HepG2 (cell line): Measurements from ENCODE around the gene ARAP1. TPM values are rescaled to one million over a fixed set of nuclear protein-coding genes. Genes with fewer than 3 reads are reported as not detected.

Experiments used
- EP300 ChIP-seq, 3 experiments: sonication (generic) in 1 of 3; formaldehyde crosslinking in 1 of 3; IDR thresholded peaks; 2 replicates each; pipeline versions ENCODE4 v1.5.1 to v1.6.1; 2011 to 2020; ENCODE audit warnings: low read depth in 2 of 3, low read length in 2 of 3, borderline replicate concordance in 1 of 3, improper control_type of control experiment in 1 of 3, mild to moderate bottlenecking in 1 of 3, missing genetic modification reagents in 1 of 3, moderate library complexity in 1 of 3
- FOXA3 ChIP-seq: IDR thresholded peaks from 2 replicates; pipeline ENCODE4 v1.6.1; 2016; ENCODE audit warnings: missing genetic modification reagents, missing compliant biosample characterization
- HOMEZ ChIP-seq: IDR thresholded peaks from 2 replicates; pipeline ENCODE4 v1.6.1; 2016; ENCODE audit warnings: low read depth
- LCORL ChIP-seq, 2 experiments: fragments of 450-650 bp in 1 of 2; sonication (generic) in 1 of 2; formaldehyde crosslinking in 1 of 2; IDR thresholded peaks; 2 replicates each; pipeline versions ENCODE4 v1.5.0 to v1.6.1; 2017 to 2020; ENCODE audit warnings: antibody characterized with exemption in 1 of 2, missing genetic modification reagents in 1 of 2
- NR2F6 ChIP-seq, 2 experiments: IDR thresholded peaks; 2 replicates each; pipeline ENCODE4 v1.6.1; 2016; ENCODE audit warnings: antibody characterized with exemption in 1 of 2, mild to moderate bottlenecking in 1 of 2
- NRL ChIP-seq: sonication (generic); formaldehyde crosslinking; IDR thresholded peaks from 2 replicates; pipeline ENCODE4 v1.5.0; 2020; ENCODE audit warnings: missing genetic modification reagents, mild to moderate bottlenecking, moderate library complexity, borderline replicate concordance
- PRDM10 ChIP-seq: sonication (generic); formaldehyde crosslinking; IDR thresholded peaks from 2 replicates; pipeline ENCODE4 v1.4.0; 2020; ENCODE audit warnings: low read depth, missing genetic modification reagents
- TBX2 ChIP-seq: sonication (generic); formaldehyde crosslinking; IDR thresholded peaks from 2 replicates; pipeline ENCODE4 v1.5.0; 2020; ENCODE audit warnings: missing genetic modification reagents, mild to moderate bottlenecking, borderline replicate concordance
- ZBTB33 ChIP-seq: sonication (generic); formaldehyde crosslinking; IDR thresholded peaks from 2 replicates; pipeline ENCODE4 v1.4.0; 2020; ENCODE audit warnings: missing genetic modification reagents
- ZNF136 ChIP-seq: sonication (generic); formaldehyde crosslinking; IDR thresholded peaks from 2 replicates; pipeline ENCODE4 v1.8.1; 2022; ENCODE audit warnings: low read depth, mild to moderate bottlenecking, moderate library complexity, missing genetic modification reagents
- ZNF335 ChIP-seq: sonication (generic); formaldehyde crosslinking; IDR thresholded peaks from 2 replicates; pipeline ENCODE4 v1.4.0; 2020; ENCODE audit warnings: missing genetic modification reagents
- ZNF567 ChIP-seq: sonication (generic); formaldehyde crosslinking; IDR thresholded peaks from 2 replicates; pipeline ENCODE4 v1.8.1; 2023; ENCODE audit warnings: mild to moderate bottlenecking, missing genetic modification reagents, borderline replicate concordance
- ZNF740 ChIP-seq: sonication (generic); formaldehyde crosslinking; IDR thresholded peaks from 2 replicates; pipeline ENCODE4 v1.4.0; 2020; ENCODE audit warnings: missing genetic modification reagents
- ZNF770 ChIP-seq: sonication (generic); formaldehyde crosslinking; IDR thresholded peaks from 2 replicates; pipeline ENCODE4 v1.5.0; 2020; ENCODE audit warnings: mild to moderate bottlenecking, missing genetic modification reagents
- polyA plus RNA-seq, 8 experiments: library from polyadenylated mRNA; depleted of rRNA in 3 of 8; stranded (reverse) in 7 of 8; unstranded in 1 of 8; fragments of >200 nt; fragmentation: Illumina TruSeq in 4 of 8; extraction: Trizol in 4 of 8; gene quantifications; 2 replicates each; pipeline versions ENCODE4 v1.2.1 to v1.2.3, GENCODE V29; 2011 to 2016; ENCODE audit warnings: low read depth in 4 of 8, missing spikeins in 1 of 8, mixed read lengths in 1 of 8; ENCODE audit not compliant: insufficient read depth in 1 of 8
- total RNA-seq, 5 experiments: library from RNA; depleted of rRNA; stranded (reverse); fragments of >200 nt; fragmentation: Illumina TruSeq; extraction: Trizol; gene quantifications; 2 replicates each; pipeline ENCODE4 v1.2.3, GENCODE V29; 2016; ENCODE audit warnings: low read depth in 1 of 5

The ARAP1 gene
- total and polyA plus RNA-seq, 2 of the 13 experiments (the other 11 are each of a cell fraction or from before 2014, with no cell fraction given): 43.2 to 55.5 TPM

GRCh38 chr11:72766152-72766902, 14.1 kb upstream of the ARAP1 start (continued):
- TF ChIP-seq ZBTB33 (0 out of 2 replicates have a peak, but pooled peaks have one; percentile 34), HOMEZ (peak; percentile 71), EP300 (IDR thresholded peaks at IDR 0.05; ENCODE audit: low read depth in 2 of 2, low read length in 2 of 2) (peak in 1 of 2 experiments; percentile 54; a peak in 1 of 4 replicates), EP300 (CRISPR knock-in tag; IDR thresholded peaks at IDR 0.05; ENCODE audit: borderline replicate concordance) (peak; percentile 47; the same call in 1 of the 2 replicates), ZNF770 (CRISPR knock-in tag) (peak; percentile 79), TBX2 (peak; percentile 82), ZNF335 (CRISPR knock-in tag) (no peak), ZNF567 (0 out of 2 replicates have a peak, but pooled peaks have one; percentile 69), NR2F6 (IDR thresholded peaks at IDR 0.05) (peak; percentile 60; the same call in 1 of the 2 replicates), NR2F6 (CRISPR knock-in tag; IDR thresholded peaks at IDR 0.05) (peak; percentile 86), FOXA3 (CRISPR knock-in tag) (peak; percentile 90), ZNF740 (CRISPR knock-in tag) (peak; percentile 81; the same call in 1 of the 2 replicates), LCORL (IDR thresholded peaks at IDR 0.05) (peak; percentile 59; the same call in 1 of the 2 replicates), LCORL (CRISPR knock-in tag; IDR thresholded peaks at IDR 0.05) (peak; percentile 99), PRDM10 (CRISPR knock-in tag) (0 out of 2 replicates have a peak, but pooled peaks have one; percentile 69), NRL (CRISPR knock-in tag) (0 out of 2 replicates have a peak, but pooled peaks have one; percentile 48), ZNF136 (0 out of 2 replicates have a peak, but pooled peaks have one; percentile 27)
